HG02798 (cell line): Measurements from ENCODE around the gene OR5B3.
"Not testable (repeated sequence)": the region's sequence is repeated elsewhere in the genome, so short reads cannot be mapped to it uniquely, and the experiment has no call there.

Experiments used
- ATAC-seq: cut with Tn5 transposase; IDR thresholded peaks from one replicate; pipeline ENCODE4 v1.9.1; 2021; ENCODE audit warnings: mild to moderate bottlenecking; ENCODE audit not compliant: unreplicated experiment, poor library complexity

OR5B3 gene

GRCh38 chr11:58406774-58407173, at the start of gene OR5B3:
Gene OR5B3, minus strand, starts transcription at chr11:58406874. Its CDS starts 3,465 bp downstream, at chr11:58403409.
- ATAC-seq: no peak

GRCh38 chr11:58451585-58451984, 44.9 kb upstream of the OR5B3 start:
- no peak for ATAC-seq

GRCh38 chr11:58446294-58446693, 39.6 kb upstream of the OR5B3 start:
- no peak for ATAC-seq

DNA sequence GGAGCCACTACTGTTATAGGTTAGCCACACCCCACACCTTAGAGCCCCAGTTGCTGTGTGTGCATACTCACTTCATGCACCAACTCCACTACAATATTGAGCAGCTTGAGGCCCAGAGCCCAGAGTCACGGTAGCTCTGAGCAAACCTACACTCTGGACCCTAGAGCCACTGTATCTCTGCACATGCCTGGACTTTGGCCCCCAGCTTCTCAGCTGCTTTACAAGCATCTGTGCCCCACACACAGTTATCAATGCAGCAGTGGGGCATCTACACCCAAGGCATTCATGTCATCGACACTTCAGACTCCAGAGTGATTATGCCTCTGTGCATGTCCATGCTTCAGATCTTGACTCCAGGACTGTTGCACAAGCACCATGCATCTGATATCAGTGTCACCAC, 37.6 kb upstream of the OR5B3 start:
- ATAC-seq: no peak

DNA sequence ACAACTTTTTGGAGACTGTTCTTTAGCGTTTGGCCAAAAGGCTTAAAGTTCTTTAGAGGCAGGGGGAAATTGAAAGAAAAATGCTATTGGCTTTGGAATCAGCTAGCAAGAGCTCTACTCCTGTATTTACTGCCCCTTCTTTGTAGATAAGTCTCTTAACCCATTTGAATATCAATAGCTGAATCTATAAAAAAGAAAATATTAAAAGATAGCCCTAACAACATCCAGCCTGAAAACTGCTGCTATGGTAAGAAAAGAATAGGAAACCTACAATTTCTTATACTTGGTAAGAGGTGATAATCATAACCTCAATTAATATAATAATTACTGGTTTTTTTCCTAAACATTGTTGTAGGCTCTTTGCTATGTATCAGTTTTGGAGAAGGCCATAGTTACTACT, 35.5 kb upstream of the OR5B3 start, which contains the start of gene OR5B12:
OR5B12 (minus strand) TSS at position 101 of the 400 bp plus-strand sequence. CDS start 2,085 bp downstream, outside the sequence.
- ATAC-seq: no peak

DNA sequence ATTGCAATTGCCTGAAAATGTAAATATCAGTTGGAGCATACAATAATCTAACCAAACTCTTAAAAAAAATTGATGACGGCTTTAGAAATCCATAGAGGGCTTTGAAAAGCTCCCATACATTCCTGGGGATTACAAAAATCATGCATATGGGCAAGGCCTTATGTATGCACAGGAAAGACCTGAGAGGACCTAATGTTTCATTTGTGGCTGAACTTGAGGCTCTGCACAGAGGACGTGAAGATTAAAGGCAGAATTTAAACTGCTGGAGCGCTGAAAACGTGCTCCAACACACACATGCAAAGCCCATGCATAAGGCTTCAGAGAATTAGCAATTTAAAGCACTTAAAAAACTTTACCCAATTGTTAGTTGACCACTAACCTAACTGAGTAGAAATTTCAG, 31.8 kb upstream of the OR5B3 start:
- ATAC-seq: no peak

DNA sequence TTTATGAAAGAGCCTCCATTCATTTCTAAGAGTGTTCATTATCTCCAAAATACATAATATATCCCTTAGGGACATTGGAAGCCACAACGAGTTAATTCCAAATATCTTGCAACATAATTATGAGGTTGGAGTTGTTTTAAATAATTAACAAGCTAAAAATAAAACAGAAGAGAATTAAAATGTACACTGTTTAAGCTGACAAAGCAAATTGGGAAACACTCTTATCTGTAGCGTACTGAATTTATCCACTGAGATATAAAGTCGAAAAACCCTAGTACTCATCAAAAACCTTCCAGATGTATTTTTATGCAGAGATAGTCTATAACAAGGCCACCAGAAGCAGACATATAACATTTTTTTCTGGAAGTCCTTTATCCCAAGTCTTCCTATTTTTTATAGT, 27.5 kb upstream of the OR5B3 start:
- ATAC-seq: no peak

- no peak for ATAC-seq
Measured at GRCh38 chr11:58433638-58434203, 27.0 kb upstream of the OR5B3 start.

GRCh38 chr11:58429273-58429672, 22.6 kb upstream of the OR5B3 start:
- no peak for ATAC-seq

GRCh38 chr11:58428021-58428420, 21.3 kb upstream of the OR5B3 start, which contains the start of gene OR5B2:
Gene OR5B2, minus strand, starts transcription at chr11:58428121. Its CDS starts 4,860 bp downstream, at chr11:58423261.
- ATAC-seq: no peak

- ATAC-seq: not testable (repeated sequence)
Measured at GRCh38 chr11:58399622-58400021, 7.1 kb downstream of the OR5B3 start.

GRCh38 chr11:58395581-58395980, 11.1 kb downstream of the OR5B3 start:
- no peak for ATAC-seq

GRCh38 chr11:58394195-58394594, 12.5 kb downstream of the OR5B3 start:
- ATAC-seq: no peak

- no peak for ATAC-seq
Measured at GRCh38 chr11:58392746-58393145, 13.9 kb downstream of the OR5B3 start.

DNA sequence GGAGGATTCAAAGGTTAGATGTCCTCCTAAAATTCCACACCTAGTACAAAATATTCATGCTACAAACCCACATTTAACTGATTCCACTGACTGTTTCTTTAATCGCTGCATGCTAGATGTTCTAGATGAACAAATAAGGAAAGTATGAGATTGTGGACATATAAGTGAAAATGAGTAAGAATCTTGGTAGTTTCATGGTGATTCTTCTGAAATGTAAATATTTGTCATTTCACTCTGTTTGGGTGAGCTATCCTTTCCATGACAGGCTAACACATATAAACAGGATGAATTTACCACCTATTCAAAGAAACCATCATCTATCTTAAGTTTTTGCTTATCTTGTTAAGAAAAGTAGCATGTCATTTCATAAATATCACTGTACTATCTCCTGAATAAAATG, 14.8 kb downstream of the OR5B3 start:
- no peak for ATAC-seq

GRCh38 chr11:58390551-58391063, 16.1 kb downstream of the OR5B3 start:
- no peak for ATAC-seq

DNA sequence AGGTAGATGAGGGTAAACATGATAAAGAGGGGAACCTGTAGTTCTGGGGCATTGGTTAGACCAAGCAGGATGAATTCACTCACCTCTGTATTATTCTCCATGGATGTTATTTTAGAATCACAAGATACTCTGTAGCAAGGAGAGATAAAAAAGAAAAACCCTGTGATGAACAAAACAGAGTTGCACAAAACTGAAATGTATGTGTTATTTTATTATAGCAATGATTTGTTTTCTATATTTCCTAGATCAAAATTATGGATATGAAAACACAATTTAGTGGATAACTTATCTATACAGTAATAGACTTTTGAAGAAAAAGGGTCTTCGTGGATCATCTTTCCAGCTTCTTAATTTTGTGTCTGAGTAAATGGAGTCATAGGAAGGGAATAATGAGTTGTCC, 47.7 kb downstream of the OR5B3 start, which contains the start of gene OR5B17:
OR5B17 (minus strand) TSS at position 101 of the 400 bp plus-strand sequence; CDS start at position 101, 0 bp downstream.
- ATAC-seq: no peak

DNA sequence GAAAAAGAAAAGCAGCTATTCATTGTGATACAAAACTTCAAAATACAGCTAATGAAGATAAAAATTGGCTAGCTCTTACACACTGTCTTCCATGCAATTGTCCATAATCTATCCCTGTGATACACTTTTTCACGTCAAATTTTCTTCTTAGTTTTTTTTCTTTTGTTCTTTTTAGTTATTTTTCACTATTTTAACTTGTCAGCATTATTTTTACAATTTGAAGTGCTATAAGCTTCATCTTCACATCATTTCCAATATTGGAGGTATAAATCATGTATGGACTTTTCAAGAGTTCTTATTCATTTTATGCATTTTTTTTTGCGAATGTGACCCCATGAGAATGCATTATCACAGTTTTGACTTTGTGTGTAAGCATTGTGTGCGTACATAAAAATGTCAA, 51.9 kb downstream of the OR5B3 start:
- ATAC-seq: no peak
